HepG2 (cell line): Measurements from ENCODE around the gene AJUBA. TPM values are rescaled to one million over a fixed set of nuclear protein-coding genes. Genes with fewer than 3 reads are reported as not detected.
A peak's percentile ranks its signal among the peaks of the same experiment; 100 is the strongest.

Experiments
- BCL6 ChIP-seq: IDR thresholded peaks from 2 replicates; pipeline ENCODE4 v1.6.1; 2016; ENCODE audit warnings: missing genetic modification reagents, missing compliant biosample characterization
- MIER3 ChIP-seq: IDR thresholded peaks from 2 replicates; pipeline ENCODE4 v1.6.1; 2016; ENCODE audit warnings: missing compliant biosample characterization, borderline replicate concordance
- SKI ChIP-seq: fragments of 450-650 bp; IDR thresholded peaks from one replicate; pipeline ENCODE4 v1.6.1; 2018; ENCODE audit warnings: mild to moderate bottlenecking; ENCODE audit not compliant: partially characterized antibody
- SP140L ChIP-seq: sonication (generic); formaldehyde crosslinking; IDR thresholded peaks from 2 replicates; pipeline ENCODE4 v1.4.0; 2020; ENCODE audit warnings: missing genetic modification reagents, borderline replicate concordance
- ZIK1 ChIP-seq: sonication (generic); formaldehyde crosslinking; IDR thresholded peaks from 2 replicates; pipeline ENCODE4 v1.5.0; 2020; ENCODE audit warnings: mild to moderate bottlenecking, low read depth, missing genetic modification reagents, borderline replicate concordance
- ZNF274 ChIP-seq: sonication (generic); formaldehyde crosslinking; IDR thresholded peaks from 2 replicates; pipeline ENCODE4 v1.5.1; 2020; ENCODE audit warnings: mild to moderate bottlenecking, missing genetic modification reagents
- ZNF33B ChIP-seq: sonication (generic); formaldehyde crosslinking; IDR thresholded peaks from 2 replicates; pipeline ENCODE4 v1.5.1; 2020; ENCODE audit warnings: mild to moderate bottlenecking, missing genetic modification reagents
- ZNF451 ChIP-seq: sonication (generic); formaldehyde crosslinking; IDR thresholded peaks from 2 replicates; pipeline ENCODE4 v1.5.0; 2020; ENCODE audit warnings: mild to moderate bottlenecking, missing genetic modification reagents
- ZNF788 ChIP-seq: sonication (generic); formaldehyde crosslinking; IDR thresholded peaks from 2 replicates; pipeline ENCODE4 v1.5.0; 2020; ENCODE audit warnings: mild to moderate bottlenecking, missing genetic modification reagents, borderline replicate concordance
- ZSCAN12 ChIP-seq: sonication (generic); formaldehyde crosslinking; IDR thresholded peaks from 2 replicates; pipeline ENCODE4 v1.9.0; 2021; ENCODE audit warnings: mild to moderate bottlenecking, missing genetic modification reagents
- polyA plus RNA-seq, 8 experiments: library from polyadenylated mRNA; depleted of rRNA in 3 of 8; stranded (reverse) in 7 of 8; unstranded in 1 of 8; fragments of >200 nt; fragmentation: Illumina TruSeq in 4 of 8; extraction: Trizol in 4 of 8; gene quantifications; 2 replicates each; pipeline versions ENCODE4 v1.2.1 to v1.2.3, GENCODE V29; 2011 to 2016; ENCODE audit warnings: low read depth in 4 of 8, missing spikeins in 1 of 8, mixed read lengths in 1 of 8; ENCODE audit not compliant: insufficient read depth in 1 of 8
- total RNA-seq, 5 experiments: library from RNA; depleted of rRNA; stranded (reverse); fragments of >200 nt; fragmentation: Illumina TruSeq; extraction: Trizol; gene quantifications; 2 replicates each; pipeline ENCODE4 v1.2.3, GENCODE V29; 2016; ENCODE audit warnings: low read depth in 1 of 5
- TF ChIP-seq, protein P1 (sequence below): sonication (generic); formaldehyde crosslinking; IDR thresholded peaks from 2 replicates; pipeline ENCODE4 v1.8.0; 2022; ENCODE audit warnings: missing genetic modification reagents, low read depth, mild to moderate bottlenecking, borderline replicate concordance
- TF ChIP-seq, protein P2 (sequence below), 2 experiments: sonication (generic) in 1 of 2; formaldehyde crosslinking in 1 of 2; IDR thresholded peaks; 2 replicates each; pipeline versions ENCODE4 v1.4.0 to v1.6.1; 2016 to 2020; ENCODE audit warnings: borderline replicate concordance in 1 of 2, low read depth in 1 of 2, mild to moderate bottlenecking in 1 of 2, missing genetic modification reagents in 1 of 2
- TF ChIP-seq, protein P3 (sequence below): sonication (generic); formaldehyde crosslinking; conservative IDR thresholded peaks from 2 replicates; pipeline ENCODE4 v1.8.0; 2022; ENCODE audit warnings: mild to moderate bottlenecking, moderate library complexity, missing genetic modification reagents
- TF ChIP-seq, protein P4 (sequence below): sonication (generic); formaldehyde crosslinking; IDR thresholded peaks from 2 replicates; pipeline ENCODE4 v1.4.0; 2020; ENCODE audit warnings: missing genetic modification reagents, borderline replicate concordance
- TF ChIP-seq, protein P5 (sequence below): sonication (generic); formaldehyde crosslinking; IDR thresholded peaks from 2 replicates; pipeline ENCODE4 v1.9.0; 2021; ENCODE audit warnings: missing genetic modification reagents, mild to moderate bottlenecking, borderline replicate concordance

Gene AJUBA
- total and polyA plus RNA-seq, 2 of the 13 experiments (the other 11 are each of a cell fraction or from before 2014, with no cell fraction given): 157 to 241 TPM

DNA sequence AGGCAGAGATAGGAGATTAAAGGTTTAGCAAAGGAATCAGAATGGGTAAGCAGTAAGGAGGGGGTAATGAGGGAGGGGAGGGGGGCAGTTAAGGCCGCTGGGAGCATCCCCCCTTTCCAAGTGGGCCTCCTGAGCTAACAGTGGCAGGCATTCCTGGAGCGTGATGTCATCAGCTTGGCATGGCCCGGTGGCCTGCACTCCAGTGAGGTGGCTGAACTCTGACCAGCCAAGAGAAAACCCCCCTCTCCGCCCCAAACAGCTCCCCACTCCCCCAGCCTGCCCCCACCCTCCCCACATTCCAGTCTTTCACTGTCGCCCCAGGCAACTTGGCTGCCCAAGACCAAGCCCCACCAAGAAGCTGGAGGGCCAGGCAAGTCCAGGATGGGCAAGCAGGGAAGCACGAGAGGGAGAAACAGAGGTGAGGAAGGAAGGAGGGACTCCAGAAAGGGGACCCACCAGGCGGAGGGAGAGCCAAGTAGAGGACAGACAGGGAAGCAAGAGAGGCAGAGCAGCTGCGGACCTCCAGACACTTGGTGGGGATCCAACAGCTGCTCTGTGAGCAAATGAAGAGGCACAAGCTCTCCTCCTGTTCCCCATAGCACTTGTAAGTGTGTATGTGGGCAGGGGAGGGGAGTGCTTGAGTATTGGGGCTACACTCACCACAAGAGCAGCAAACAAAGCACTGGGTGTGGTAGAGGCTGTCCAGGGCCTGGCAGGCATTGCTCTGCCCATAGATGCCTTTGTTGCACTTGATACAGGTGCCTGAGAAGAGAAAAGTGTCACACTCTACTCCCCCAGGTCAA, 4.5 kb downstream of the AJUBA start (continued):
- TF ChIP-seq, protein P1, sequence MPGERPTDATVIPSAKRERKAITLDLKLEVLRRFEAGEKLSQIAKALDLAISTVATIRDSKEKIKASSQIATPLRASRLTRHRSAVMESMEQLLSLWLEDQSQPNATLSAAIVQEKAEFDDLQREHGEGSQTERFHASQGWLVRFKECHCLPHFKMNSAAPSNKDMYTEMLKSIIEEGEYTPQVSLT: no peak
- peak; percentile 45; the same call in 1 of the 2 replicates for TF ChIP-seq ZIK1 (CRISPR knock-in tag)
- TF ChIP-seq ZSCAN12 (CRISPR knock-in tag): no peak
- peak; percentile 91 for TF ChIP-seq BCL6 (CRISPR knock-in tag)
- TF ChIP-seq ZNF274: peak; percentile 86; the same call in 1 of the 2 replicates
- TF ChIP-seq, protein P2, sequence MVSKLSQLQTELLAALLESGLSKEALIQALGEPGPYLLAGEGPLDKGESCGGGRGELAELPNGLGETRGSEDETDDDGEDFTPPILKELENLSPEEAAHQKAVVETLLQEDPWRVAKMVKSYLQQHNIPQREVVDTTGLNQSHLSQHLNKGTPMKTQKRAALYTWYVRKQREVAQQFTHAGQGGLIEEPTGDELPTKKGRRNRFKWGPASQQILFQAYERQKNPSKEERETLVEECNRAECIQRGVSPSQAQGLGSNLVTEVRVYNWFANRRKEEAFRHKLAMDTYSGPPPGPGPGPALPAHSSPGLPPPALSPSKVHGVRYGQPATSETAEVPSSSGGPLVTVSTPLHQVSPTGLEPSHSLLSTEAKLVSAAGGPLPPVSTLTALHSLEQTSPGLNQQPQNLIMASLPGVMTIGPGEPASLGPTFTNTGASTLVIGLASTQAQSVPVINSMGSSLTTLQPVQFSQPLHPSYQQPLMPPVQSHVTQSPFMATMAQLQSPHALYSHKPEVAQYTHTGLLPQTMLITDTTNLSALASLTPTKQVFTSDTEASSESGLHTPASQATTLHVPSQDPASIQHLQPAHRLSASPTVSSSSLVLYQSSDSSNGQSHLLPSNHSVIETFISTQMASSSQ (IDR thresholded peaks at IDR 0.05; ENCODE audit: low read depth): no peak
- TF ChIP-seq, protein P2 (CRISPR knock-in tag; IDR thresholded peaks at IDR 0.05; ENCODE audit: borderline replicate concordance): peak; percentile 90
- 0 out of 2 replicates have a peak, but pooled peaks have one; percentile 41 for TF ChIP-seq ZNF33B (CRISPR knock-in tag)
- TF ChIP-seq, protein P3, sequence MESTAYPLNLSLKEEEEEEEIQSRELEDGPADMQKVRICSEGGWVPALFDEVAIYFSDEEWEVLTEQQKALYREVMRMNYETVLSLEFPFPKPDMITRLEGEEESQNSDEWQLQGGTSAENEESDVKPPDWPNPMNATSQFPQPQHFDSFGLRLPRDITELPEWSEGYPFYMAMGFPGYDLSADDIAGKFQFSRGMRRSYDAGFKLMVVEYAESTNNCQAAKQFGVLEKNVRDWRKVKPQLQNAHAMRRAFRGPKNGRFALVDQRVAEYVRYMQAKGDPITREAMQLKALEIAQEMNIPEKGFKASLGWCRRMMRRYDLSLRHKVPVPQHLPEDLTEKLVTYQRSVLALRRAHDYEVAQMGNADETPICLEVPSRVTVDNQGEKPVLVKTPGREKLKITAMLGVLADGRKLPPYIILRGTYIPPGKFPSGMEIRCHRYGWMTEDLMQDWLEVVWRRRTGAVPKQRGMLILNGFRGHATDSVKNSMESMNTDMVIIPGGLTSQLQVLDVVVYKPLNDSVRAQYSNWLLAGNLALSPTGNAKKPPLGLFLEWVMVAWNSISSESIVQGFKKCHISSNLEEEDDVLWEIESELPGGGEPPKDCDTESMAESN: peak; percentile 82
- TF ChIP-seq ZNF788: peak; percentile 99
- 0 out of 2 replicates have a peak, but pooled peaks have one; percentile 19 for TF ChIP-seq SP140L (CRISPR knock-in tag)
- TF ChIP-seq MIER3 (CRISPR knock-in tag): peak; percentile 94; the same call in 1 of the 2 replicates
- TF ChIP-seq SKI: peak; percentile 77
- TF ChIP-seq, protein P4, sequence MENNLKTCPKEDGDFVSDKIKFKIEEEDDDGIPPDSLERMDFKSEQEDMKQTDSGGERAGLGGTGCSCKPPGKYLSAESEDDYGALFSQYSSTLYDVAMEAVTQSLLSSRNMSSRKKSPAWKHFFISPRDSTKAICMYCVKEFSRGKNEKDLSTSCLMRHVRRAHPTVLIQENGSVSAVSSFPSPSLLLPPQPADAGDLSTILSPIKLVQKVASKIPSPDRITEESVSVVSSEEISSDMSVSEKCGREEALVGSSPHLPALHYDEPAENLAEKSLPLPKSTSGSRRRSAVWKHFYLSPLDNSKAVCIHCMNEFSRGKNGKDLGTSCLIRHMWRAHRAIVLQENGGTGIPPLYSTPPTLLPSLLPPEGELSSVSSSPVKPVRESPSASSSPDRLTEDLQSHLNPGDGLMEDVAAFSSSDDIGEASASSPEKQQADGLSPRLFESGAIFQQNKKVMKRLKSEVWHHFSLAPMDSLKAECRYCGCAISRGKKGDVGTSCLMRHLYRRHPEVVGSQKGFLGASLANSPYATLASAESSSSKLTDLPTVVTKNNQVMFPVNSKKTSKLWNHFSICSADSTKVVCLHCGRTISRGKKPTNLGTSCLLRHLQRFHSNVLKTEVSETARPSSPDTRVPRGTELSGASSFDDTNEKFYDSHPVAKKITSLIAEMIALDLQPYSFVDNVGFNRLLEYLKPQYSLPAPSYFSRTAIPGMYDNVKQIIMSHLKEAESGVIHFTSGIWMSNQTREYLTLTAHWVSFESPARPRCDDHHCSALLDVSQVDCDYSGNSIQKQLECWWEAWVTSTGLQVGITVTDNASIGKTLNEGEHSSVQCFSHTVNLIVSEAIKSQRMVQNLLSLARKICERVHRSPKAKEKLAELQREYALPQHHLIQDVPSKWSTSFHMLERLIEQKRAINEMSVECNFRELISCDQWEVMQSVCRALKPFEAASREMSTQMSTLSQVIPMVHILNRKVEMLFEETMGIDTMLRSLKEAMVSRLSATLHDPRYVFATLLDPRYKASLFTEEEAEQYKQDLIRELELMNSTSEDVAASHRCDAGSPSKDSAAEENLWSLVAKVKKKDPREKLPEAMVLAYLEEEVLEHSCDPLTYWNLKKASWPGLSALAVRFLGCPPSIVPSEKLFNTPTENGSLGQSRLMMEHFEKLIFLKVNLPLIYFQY: peak; percentile 81
- TF ChIP-seq, protein P5, sequence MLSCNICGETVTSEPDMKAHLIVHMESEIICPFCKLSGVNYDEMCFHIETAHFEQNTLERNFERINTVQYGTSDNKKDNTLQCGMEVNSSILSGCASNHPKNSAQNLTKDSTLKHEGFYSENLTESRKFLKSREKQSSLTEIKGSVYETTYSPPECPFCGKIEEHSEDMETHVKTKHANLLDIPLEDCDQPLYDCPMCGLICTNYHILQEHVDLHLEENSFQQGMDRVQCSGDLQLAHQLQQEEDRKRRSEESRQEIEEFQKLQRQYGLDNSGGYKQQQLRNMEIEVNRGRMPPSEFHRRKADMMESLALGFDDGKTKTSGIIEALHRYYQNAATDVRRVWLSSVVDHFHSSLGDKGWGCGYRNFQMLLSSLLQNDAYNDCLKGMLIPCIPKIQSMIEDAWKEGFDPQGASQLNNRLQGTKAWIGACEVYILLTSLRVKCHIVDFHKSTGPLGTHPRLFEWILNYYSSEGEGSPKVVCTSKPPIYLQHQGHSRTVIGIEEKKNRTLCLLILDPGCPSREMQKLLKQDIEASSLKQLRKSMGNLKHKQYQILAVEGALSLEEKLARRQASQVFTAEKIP (CRISPR knock-in tag): no peak
- peak; percentile 96 for TF ChIP-seq ZNF451 (CRISPR knock-in tag)
